Hypothalamus (tissue), 51 donors: ENCODE measurements around the gene INTS6L.
"Not testable (repeated sequence)": the region's sequence is repeated elsewhere in the genome, so short reads cannot be mapped to it uniquely, and the experiment has no call there.

Source experiments
- DNase-seq, 51 donors: peaks; one replicate each; lab custom pipeline; 2025; lab: John Stamatoyannopoulos, UW

The INTS6L gene

GRCh38 chrX:135594049-135594448 lies 73.6 kb downstream of the INTS6L start:
- not testable (repeated sequence) for DNase-seq

DNA sequence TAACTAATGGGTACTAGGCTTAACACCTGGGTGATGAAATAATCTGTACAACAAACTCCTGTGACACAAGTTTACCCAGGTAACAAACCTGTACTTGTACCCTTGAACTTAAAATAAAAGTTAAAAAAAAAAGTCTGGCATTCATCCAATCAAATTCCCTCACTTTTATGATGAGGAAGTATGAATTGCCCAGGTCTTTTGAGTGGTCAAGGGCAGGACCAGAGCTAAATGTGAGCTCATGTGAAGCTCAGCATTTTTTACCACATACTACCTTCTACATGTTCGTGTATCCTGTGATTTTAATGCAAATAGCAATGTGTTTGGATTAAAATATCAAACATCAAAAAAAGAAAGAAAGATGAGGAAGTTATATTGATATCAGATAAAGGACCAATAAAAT lies 74.0 kb downstream of the INTS6L start:
- DNase-seq, result not testable (repeated sequence)

- DNase-seq, result no peak
Observed at GRCh38 chrX:135595543-135595942, 75.1 kb downstream of the INTS6L start.

- peak in 12 of 51 donors; percentile 0 to 32 (median 0) for DNase-seq
Observed at GRCh38 chrX:135596495-135596894, 76.0 kb downstream of the INTS6L start.

- no peak for DNase-seq
Observed at GRCh38 chrX:135605906-135606305, 85.4 kb downstream of the INTS6L start.

DNA sequence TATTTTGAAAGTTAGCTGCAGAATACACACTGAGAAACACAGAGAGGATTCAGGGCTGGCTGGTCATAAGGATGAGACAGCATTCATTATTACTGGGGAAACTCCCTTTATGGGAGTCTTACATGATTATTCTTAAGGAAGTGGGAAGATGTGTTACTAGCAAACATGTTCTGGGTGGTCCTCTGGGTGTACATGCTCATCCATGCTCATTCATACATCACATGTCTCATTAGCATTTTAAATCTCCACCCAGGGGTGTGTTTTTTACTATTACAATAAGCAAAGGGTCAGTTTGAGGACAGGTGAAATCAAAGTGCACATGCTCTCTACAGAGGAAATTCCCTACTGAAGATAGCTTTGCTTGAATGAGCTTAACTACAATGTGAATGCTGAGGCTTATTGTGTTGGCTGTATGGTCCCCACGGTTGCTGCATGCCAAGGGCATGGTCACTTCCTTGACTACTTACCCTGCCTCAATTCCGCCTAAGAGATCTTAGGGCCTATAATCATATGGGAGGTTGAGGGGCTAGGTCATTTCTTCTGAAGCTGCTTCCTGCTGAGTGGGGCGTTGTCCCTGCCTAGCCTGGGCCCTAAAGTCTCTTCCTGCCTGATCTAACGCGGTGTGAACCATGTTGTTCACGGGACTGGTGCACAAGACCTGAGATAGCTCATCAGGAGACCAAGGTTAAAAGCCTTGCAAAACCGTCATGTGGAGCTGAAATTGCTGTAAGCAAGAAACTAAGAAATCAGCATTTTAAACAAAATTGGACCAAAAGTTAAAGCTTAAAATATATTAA lies 104.1 kb downstream of the INTS6L start:
- not testable (repeated sequence) for DNase-seq

- peak in 1 of 51 donors; percentile 0 for DNase-seq
Observed at GRCh38 chrX:135625995-135626394, 105.5 kb downstream of the INTS6L start.

DNA sequence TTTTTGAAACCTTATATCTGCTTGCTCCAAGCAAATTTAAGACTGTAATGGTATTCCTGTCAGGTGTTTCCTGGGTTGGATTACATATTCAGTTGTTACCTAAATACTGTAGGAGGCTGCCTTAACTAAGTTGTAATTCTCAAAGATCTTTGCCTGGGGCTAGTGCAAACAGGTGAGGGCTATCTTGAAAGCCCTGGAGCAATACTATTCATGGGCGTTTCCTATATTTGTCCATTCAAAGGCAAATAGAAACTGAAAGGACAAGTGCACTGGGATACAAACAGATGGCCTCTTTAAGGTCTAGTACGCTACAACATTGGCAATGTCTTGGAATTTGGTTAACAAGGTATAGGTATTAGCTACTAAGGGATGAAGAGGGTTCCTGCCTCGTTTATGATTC lies 108.9 kb downstream of the INTS6L start:
- no peak for DNase-seq
